Transverse colon (tissue), 3 donors: ENCODE data around the gene ETV6.

Experiments used
- CTCF ChIP-seq, 5 experiments: fragments of 200-600 bp in 3 of 5; fragments of 450-650 bp in 2 of 5; sonication (generic) in 3 of 5; IDR thresholded peaks; 1 replicate in 2 of 5; 2 replicates in 3 of 5; pipeline ENCODE4 v1.5.1; 2016 to 2017; ENCODE audit warnings: antibody characterized with exemption in 5 of 5, inconsistent platforms in 3 of 5, mild to moderate bottlenecking in 2 of 5, moderate library complexity in 1 of 5
- EP300 ChIP-seq: sonication (generic); formaldehyde crosslinking; IDR thresholded peaks from one replicate; pipeline ENCODE4 v1.6.1; 2017; ENCODE audit warnings: antibody characterized with exemption, low read depth
- POLR2A ChIP-seq: fragments of 450-650 bp; IDR thresholded peaks from one replicate; pipeline ENCODE4 v1.6.1; 2016; ENCODE audit warnings: antibody characterized with exemption, mild to moderate bottlenecking, moderate library complexity

- TF ChIP-seq CTCF (IDR thresholded peaks at IDR 0.05) (no peak), EP300 (no peak), POLR2A (no peak)
Measured at GRCh38 chr12:11801643-11802042, 152.2 kb downstream of the ETV6 start.
